ENCODE measurements around the gene KMT2A.

KMT2A gene

GRCh38 chr11:118524356-118524755, 88.1 kb downstream of the KMT2A start:
- H3F3A ChIP-seq (ENCODE audit: low read depth): 0 out of 2 replicates have a peak, but pooled peaks cover 3% of the 10 kb centered on the region
- no peak overlapping the region for H3K4me2 ChIP-seq (ENCODE audit: low read depth, low read length, poor library complexity, severe bottlenecking)
- H3K79me2 ChIP-seq (ENCODE audit: insufficient read depth, low read length): peaks cover 1% of the 10 kb centered on the region; the same call in 1 of the 2 replicates
- peaks cover 59% of the 10 kb centered on the region for H3K36me3 ChIP-seq (ENCODE audit: insufficient read depth, low read length)
- no peak for TF ChIP-seq CTCF (conservative IDR thresholded peaks at IDR 0.05; ENCODE audit: low read length)
- H3K9ac ChIP-seq (ENCODE audit: low read depth, low read length, poor library complexity, severe bottlenecking): no peak overlapping the region
- no peak overlapping the region for H3K4me3 ChIP-seq (ENCODE audit: low read length, poor library complexity, severe bottlenecking)
- no peaks in the 10 kb centered on the region for H3K9me3 ChIP-seq (ENCODE audit: insufficient read depth, low read depth, low read length)
- H3K4me1 ChIP-seq (ENCODE audit: insufficient read depth, low read length, poor library complexity, severe bottlenecking): peaks cover 12% of the 10 kb centered on the region
- H4K20me1 ChIP-seq (ENCODE audit: insufficient read depth, low read length, poor library complexity, severe bottlenecking): no peaks in the 10 kb centered on the region
- H3K9me2 ChIP-seq (replicated peaks; ENCODE audit: low read depth, low read length): no peaks in the 10 kb centered on the region
- no peak overlapping the region for H2AFZ ChIP-seq (ENCODE audit: low read length)
- H3K27me3 ChIP-seq (ENCODE audit: insufficient read depth, low read length, poor library complexity, severe bottlenecking): no peaks in the 10 kb centered on the region

GRCh38 chr11:118524757-118525470, 88.6 kb downstream of the KMT2A start:
- Histone ChIP-seq H3F3A (ENCODE audit: low read depth) (0 out of 2 replicates have a peak, but pooled peaks cover 3% of the 10 kb centered on the region), H2AFZ (ENCODE audit: low read length) (no peak overlapping the region), H3K9me3 (ENCODE audit: insufficient read depth, low read depth, low read length) (no peaks in the 10 kb centered on the region), H3K79me2 (ENCODE audit: insufficient read depth, low read length) (peaks cover 7% of the 10 kb centered on the region; the same call in 1 of the 2 replicates), H3K4me3 (ENCODE audit: low read length, poor library complexity, severe bottlenecking) (no peak overlapping the region), H4K20me1 (ENCODE audit: insufficient read depth, low read length, poor library complexity, severe bottlenecking) (no peaks in the 10 kb centered on the region), H3K9me2 (replicated peaks; ENCODE audit: low read depth, low read length) (no peaks in the 10 kb centered on the region), H3K27me3 (ENCODE audit: insufficient read depth, low read length, poor library complexity, severe bottlenecking) (no peaks in the 10 kb centered on the region), H3K4me2 (ENCODE audit: low read depth, low read length, poor library complexity, severe bottlenecking) (no peak overlapping the region), H3K9ac (ENCODE audit: low read depth, low read length, poor library complexity, severe bottlenecking) (no peak overlapping the region), H3K4me1 (ENCODE audit: insufficient read depth, low read length, poor library complexity, severe bottlenecking) (peaks cover 18% of the 10 kb centered on the region), H3K36me3 (ENCODE audit: insufficient read depth, low read length) (peaks cover 53% of the 10 kb centered on the region)
- no peak for TF ChIP-seq EZH2phosphoT487 (IDR thresholded peaks at IDR 0.05; ENCODE audit: borderline replicate concordance)
- TF ChIP-seq CTCF (conservative IDR thresholded peaks at IDR 0.05; ENCODE audit: low read length): no peak

- Histone ChIP-seq H2AFZ (ENCODE audit: low read length) (no peak overlapping the region), H3K4me3 (ENCODE audit: low read length, poor library complexity, severe bottlenecking) (no peak overlapping the region), H3K4me1 (ENCODE audit: insufficient read depth, low read length, poor library complexity, severe bottlenecking) (peaks cover 21% of the 10 kb centered on the region), H3K36me3 (ENCODE audit: insufficient read depth, low read length) (peaks cover 35% of the 10 kb centered on the region), H3K9me3 (ENCODE audit: insufficient read depth, low read depth, low read length) (no peaks in the 10 kb centered on the region), H3K9me2 (replicated peaks; ENCODE audit: low read depth, low read length) (no peaks in the 10 kb centered on the region), H3K9ac (ENCODE audit: low read depth, low read length, poor library complexity, severe bottlenecking) (no peak overlapping the region), H3K79me2 (ENCODE audit: insufficient read depth, low read length) (peaks cover 12% of the 10 kb centered on the region; the same call in 1 of the 2 replicates), H4K20me1 (ENCODE audit: insufficient read depth, low read length, poor library complexity, severe bottlenecking) (no peaks in the 10 kb centered on the region), H3K4me2 (ENCODE audit: low read depth, low read length, poor library complexity, severe bottlenecking) (no peak overlapping the region), H3K27me3 (ENCODE audit: insufficient read depth, low read length, poor library complexity, severe bottlenecking) (no peaks in the 10 kb centered on the region), H3F3A (ENCODE audit: low read depth) (0 out of 2 replicates have a peak, but pooled peaks cover 3% of the 10 kb centered on the region)
- TF ChIP-seq EZH2phosphoT487 (IDR thresholded peaks at IDR 0.05; ENCODE audit: borderline replicate concordance) (no peak), CTCF (conservative IDR thresholded peaks at IDR 0.05; ENCODE audit: low read length) (no peak)
Measured at GRCh38 chr11:118526688-118527087, 90.4 kb downstream of the KMT2A start.

Measured in Loucy (cell line).